NCI-H128 (cell line): ENCODE data around the gene CNGB1.

Source experiments
- DNase-seq: peaks from one replicate; lab custom pipeline; 2025; ENCODE audit not compliant: unreplicated experiment; lab: John Stamatoyannopoulos, UW

CNGB1 gene

DNA sequence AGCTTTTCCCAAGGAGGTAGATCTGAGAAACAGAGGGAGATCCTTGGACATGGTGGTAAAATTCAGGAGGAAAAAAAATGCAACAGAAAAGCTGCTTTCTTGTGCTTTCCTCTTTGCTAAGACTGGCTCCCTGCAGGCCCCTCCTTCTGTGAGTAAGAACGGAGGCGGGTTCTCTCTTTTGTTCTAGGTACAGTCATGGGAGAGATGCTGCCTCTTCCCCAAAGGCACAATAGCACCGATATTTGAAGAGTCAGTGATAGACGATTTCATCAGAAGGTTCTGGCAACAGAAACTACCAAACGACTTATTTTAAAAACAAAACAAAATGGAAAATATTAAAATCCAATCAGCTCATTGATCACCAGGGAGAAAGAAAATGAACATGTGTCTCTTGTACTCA lies 136.0 kb downstream of the CNGB1 start:
- DNase-seq: no peak
